GM18868 (cell line): ENCODE measurements around the gene TSC22D3.
"Not testable (repeated sequence)": the region's sequence is repeated elsewhere in the genome, so short reads cannot be mapped to it uniquely, and the experiment has no call there.

ENCODE experiments used
- ATAC-seq: cut with Tn5 transposase; IDR thresholded peaks from one replicate; pipeline ENCODE4 v1.9.1; 2021; ENCODE audit warnings: mild to moderate bottlenecking, moderate library complexity; ENCODE audit not compliant: unreplicated experiment

Gene TSC22D3

GRCh38 chrX:107713543-107714205 lies 61.9 kb downstream of the TSC22D3 start:
- ATAC-seq: no peak

- no peak for ATAC-seq
These were observed 62.4 kb downstream of the TSC22D3 start for GRCh38 chrX:107713203-107713542.

GRCh38 chrX:107712231-107713202 lies 63.1 kb downstream of the TSC22D3 start:
- no peak for ATAC-seq

- no peak for ATAC-seq
These were observed 63.9 kb downstream of the TSC22D3 start for GRCh38 chrX:107711521-107712181.

- peak; percentile 98 for ATAC-seq
These were observed 64.8 kb downstream of the TSC22D3 start for GRCh38 chrX:107710617-107711391.

GRCh38 chrX:107709266-107709806 lies 66.3 kb downstream of the TSC22D3 start:
- no peak for ATAC-seq

- no peak for ATAC-seq
These were observed 66.8 kb downstream of the TSC22D3 start for GRCh38 chrX:107708762-107709161.

GRCh38 chrX:107707866-107708265 lies 67.7 kb downstream of the TSC22D3 start:
- ATAC-seq: no peak

- no peak for ATAC-seq
These were observed 69.3 kb downstream of the TSC22D3 start for GRCh38 chrX:107706309-107706708.

GRCh38 chrX:107704587-107704986 lies 71.0 kb downstream of the TSC22D3 start:
- no peak for ATAC-seq

GRCh38 chrX:107704181-107704580 lies 71.4 kb downstream of the TSC22D3 start:
- no peak for ATAC-seq

- peak; percentile 75 for ATAC-seq
These were observed 74.0 kb downstream of the TSC22D3 start for GRCh38 chrX:107701493-107702121.

GRCh38 chrX:107700790-107701189 lies 74.8 kb downstream of the TSC22D3 start:
- ATAC-seq: no peak

GRCh38 chrX:107700317-107700774 lies 75.2 kb downstream of the TSC22D3 start:
- no peak for ATAC-seq

- no peak for ATAC-seq
These were observed 76.0 kb downstream of the TSC22D3 start for GRCh38 chrX:107699616-107700015.

- ATAC-seq: peak; percentile 58
These were observed 84.6 kb downstream of the TSC22D3 start for GRCh38 chrX:107691024-107691448.

- ATAC-seq: no peak
These were observed 88.1 kb downstream of the TSC22D3 start for GRCh38 chrX:107687445-107687844.

- ATAC-seq: no peak
These were observed 88.8 kb downstream of the TSC22D3 start for GRCh38 chrX:107686792-107687191.

GRCh38 chrX:107686026-107686425 lies 89.6 kb downstream of the TSC22D3 start:
- no peak for ATAC-seq

- ATAC-seq: not testable (repeated sequence)
These were observed 90.0 kb downstream of the TSC22D3 start for GRCh38 chrX:107685586-107685985.
